GM19395 (cell line): ENCODE results near the gene EEF1AKMT1.
"Not testable (repeated sequence)": the region's sequence is repeated elsewhere in the genome, so short reads cannot be mapped to it uniquely, and the experiment has no call there.

ENCODE experiments used
- ATAC-seq: cut with Tn5 transposase; IDR thresholded peaks from one replicate; pipeline ENCODE4 v1.9.1; 2021; ENCODE audit warnings: mild to moderate bottlenecking, moderate library complexity; ENCODE audit not compliant: unreplicated experiment

The EEF1AKMT1 gene

GRCh38 chr13:20779405-20779804 is 5.6 kb upstream of the EEF1AKMT1 start:
- no peak for ATAC-seq

DNA sequence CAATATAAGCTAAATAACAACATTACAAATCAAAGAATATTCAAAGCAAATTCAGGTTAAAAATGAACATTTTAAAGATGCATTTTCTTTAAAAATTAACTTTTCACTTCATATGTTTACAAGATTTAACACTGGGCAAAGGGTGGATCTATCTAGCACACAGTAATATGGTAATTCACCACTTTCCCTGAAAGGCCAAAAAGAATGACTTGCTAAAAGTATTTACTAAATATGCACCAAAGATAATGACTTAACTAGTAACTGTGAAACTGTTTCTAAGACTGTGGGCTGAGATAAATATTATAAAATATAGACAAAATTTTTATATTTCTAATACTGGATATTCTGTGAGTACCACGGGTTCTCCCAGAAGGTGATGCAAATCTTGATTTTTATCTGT is 4.5 kb upstream of the EEF1AKMT1 start:
- ATAC-seq = no peak

GRCh38 chr13:20776751-20777150 is 3.0 kb upstream of the EEF1AKMT1 start:
- no peak for ATAC-seq

DNA sequence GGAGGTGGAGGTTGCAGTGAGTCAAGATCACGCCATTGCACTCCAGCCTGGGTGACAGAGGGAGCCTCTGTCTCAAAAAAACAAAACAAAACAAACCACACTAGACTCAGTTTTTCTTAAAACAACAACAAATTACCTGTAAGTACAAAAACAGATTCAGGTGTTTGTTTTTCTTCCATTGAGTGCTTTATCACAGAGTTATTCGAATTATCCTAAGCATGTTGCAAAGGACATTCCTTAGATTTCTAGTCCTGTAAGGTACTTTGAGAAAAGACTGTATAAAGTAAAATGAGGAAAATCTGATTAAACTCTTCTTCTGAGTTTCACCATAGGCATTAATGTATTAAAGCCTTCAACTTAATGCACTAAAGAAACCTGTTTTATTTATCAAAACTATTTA is 2.2 kb upstream of the EEF1AKMT1 start:
- no peak for ATAC-seq

- ATAC-seq = no peak
These were observed 985 bp upstream of the EEF1AKMT1 start for GRCh38 chr13:20774746-20775145.

DNA sequence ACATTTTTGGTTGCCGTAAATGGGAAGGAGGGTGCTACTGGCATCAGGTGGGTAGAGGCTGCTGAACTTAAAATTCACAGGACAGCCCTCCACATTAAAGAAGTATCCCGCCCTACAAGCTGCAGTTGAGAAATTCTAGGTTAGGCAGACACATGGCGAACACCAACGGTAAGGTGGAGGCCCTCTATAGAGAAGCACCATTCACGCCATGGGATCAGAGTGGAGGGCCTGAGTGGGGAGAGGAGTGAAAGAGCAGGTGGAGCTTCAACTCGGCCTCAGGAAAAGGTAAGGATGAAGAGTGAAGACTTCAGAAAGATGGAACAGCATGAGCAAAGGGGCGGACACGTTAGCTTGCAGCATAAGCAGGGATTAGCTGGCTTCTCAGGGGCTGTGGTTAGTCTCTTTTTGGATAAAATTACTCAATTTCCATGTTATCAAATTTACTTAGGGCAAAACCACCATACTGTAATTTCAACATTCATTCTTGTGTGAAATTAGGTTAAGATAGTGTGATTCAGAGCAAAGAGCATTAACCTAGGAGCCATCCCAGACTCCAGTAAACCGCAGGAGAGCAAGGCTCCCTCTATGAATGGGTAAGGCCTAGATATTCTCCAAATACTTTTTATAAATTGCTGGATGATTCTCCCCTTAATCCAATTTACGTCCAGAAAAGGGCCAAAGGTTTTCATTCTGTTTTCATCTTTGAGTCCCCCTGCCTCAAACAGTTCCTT is 1.2 kb downstream of the EEF1AKMT1 start:
- ATAC-seq = no peak

DNA sequence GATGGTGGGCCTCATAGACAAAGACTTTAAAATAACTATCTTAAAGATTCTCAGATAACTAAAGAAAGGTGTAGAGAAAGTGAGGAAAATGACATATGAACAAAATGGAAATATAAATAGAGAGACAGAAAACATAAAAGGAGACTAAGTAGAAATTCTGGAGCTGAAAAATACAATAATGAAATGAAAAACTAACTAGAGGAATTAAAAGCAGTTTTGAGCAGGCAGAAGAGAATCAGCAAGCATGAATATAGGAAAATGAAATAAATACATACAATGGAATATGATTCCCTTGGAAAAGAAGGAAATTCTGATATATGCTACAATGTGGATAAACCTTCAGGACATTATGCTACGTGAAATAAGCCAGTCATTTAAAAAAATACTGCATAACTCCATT is 3.9 kb downstream of the EEF1AKMT1 start:
- ATAC-seq = no peak

DNA sequence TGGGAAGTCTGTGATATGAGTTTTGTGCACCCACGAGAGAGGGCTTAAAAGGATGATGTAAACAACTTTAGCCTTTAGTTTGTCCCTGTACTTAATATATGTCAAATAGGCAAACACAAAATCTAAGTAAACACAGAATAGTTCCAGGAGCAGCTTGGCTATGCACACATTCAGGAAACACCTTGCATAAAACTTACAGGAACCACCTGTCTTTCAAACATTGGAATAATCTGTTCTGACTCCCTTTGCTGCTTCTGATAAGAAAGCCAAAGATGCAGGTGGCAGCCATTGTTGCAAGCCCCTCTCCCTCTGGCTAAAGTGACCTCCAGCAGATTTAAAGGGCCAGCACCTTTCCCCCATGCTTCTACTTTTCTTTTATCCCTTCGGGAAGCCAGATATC is 4.7 kb downstream of the EEF1AKMT1 start:
- ATAC-seq = no peak

DNA sequence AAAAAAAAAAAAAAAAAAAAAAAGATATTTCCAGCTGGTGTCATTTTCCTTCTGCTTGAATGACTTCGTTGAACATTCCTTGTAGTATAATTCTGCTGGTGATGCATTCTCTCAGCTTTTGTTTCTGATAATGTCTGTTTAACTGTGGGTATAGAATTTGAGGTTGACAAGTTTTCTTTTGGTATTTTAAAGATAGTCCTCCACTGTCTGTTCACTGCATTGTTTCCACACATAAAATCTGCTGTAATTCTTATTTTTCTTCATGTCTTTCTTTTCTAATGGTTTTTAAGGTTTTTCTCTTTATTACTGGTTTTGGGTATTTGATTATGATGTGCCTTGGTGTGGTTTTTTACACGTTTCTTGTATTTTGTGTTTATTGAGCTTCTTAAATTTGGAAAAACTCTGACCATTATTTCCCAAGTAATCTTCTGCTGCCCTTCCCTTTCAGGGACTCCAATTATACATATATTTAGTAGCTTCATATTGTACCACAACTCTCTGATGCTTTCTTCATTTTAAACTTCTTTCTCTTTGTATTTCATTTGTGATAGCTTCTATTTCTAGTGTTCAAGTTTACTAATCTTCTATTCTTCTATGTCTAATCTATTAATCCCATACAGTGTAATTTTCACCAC is 6.3 kb downstream of the EEF1AKMT1 start:
- ATAC-seq = no peak

DNA sequence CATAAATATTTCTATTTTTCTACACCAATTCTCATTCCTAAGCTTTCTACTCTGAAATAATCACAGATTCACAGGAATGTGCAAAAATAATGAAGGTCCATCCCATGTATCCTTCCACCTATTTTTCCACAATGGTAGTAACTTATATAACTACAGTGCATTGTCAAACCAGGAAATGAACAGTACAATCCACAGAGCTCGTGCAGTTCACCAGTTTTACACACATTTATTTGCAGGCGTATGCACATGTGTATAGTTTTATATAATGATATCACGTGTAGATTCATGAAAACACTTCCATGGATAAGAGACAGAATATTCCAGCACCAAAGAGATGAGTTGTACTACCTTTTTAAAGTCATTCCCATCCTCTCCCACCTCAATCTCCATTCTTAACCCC is 12.9 kb downstream of the EEF1AKMT1 start:
- ATAC-seq = no peak

- ATAC-seq = no peak
These were observed 19.8 kb downstream of the EEF1AKMT1 start for GRCh38 chr13:20754009-20754408.

- no peak for ATAC-seq
These were observed 24.4 kb downstream of the EEF1AKMT1 start for GRCh38 chr13:20749377-20749776.

GRCh38 chr13:20743830-20744404 is 29.8 kb downstream of the EEF1AKMT1 start:
- not testable (repeated sequence) for ATAC-seq

- no peak for ATAC-seq
These were observed 33.7 kb downstream of the EEF1AKMT1 start for GRCh38 chr13:20740021-20740420.

GRCh38 chr13:20738616-20739015 is 35.1 kb downstream of the EEF1AKMT1 start:
- no peak for ATAC-seq

DNA sequence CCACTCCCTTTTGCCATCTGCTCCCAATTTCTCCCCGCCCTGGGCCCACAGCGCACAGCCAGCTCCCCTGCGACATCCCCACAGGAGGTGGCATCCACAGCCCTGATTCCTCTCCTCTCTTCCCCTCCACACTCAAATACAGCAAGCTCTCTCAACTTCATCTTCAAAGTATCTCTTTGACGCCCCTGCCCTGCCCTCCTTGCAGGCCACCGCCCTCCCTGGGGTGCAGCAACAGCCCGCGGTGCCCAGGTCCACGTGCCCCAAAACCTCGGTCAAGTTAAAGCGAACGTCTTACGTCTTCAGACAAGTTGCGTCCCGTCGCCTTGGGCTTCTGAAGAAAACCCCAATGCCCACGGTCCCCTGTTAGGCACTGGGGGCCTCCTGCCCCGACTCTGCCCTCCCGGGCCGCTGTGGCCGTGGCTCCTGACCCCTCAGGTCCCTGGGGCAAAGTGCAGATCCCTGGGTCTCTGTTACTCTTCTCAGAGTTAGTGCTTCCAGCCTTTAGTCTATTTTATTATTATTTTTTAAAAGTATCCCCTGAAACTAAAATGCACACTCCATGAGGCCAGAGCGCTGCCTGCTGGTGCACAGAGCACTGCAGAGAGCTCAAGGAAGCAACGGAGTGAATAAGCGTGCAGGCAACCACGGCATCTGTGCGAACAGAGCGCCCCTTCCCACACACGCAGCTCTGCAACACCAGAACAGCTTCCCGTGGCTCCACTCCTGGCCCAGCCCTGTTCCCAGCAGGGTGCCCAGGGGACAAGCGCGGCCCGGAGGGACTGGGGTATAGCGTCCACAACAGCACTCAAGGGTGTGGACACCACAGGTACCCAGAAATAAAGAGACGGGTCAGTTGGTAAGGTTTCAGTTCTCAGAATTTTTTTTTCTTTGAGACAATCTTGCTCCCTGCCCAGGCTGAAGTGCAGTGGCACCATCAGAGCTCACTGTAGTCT is 43.9 kb downstream of the EEF1AKMT1 start:
- no peak for ATAC-seq

DNA sequence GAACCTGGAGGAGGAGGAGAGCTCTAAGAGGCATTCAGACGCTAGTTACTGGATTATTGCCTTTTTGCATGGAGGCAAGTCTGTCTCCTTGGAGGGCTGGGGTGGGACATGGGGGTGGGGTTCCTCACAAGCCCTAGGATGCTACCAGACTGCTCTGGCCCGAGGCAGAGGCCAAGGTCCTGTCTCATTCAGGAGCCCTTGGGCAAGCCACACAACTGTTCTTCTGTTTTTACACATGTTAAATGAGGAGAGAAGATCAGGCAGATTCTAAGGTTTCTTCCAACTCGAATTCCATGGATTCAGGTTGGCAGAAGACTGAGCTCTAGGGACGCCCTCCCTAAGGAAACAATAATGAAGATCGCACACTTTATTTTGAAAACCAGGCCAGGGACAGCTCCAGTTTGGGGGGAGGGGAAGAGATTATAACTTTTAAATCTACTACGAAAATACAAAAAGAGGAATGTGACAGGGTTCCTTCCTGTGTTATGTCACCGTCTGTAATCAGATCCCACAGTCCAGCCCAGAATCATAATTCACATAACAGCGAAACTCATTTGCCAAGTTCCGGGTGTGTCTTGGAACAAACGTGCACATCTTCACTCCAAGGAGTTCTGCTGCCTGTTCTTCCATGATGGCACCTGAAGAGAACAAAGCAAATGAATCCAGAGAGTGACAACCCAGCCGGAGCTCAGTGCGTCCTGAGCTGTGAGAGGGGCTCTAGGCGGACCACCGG is 45.0 kb downstream of the EEF1AKMT1 start:
- ATAC-seq = no peak

GRCh38 chr13:20727856-20728255 is 45.9 kb downstream of the EEF1AKMT1 start:
- no peak for ATAC-seq

GRCh38 chr13:20721454-20722357 is 52.1 kb downstream of the EEF1AKMT1 start:
- ATAC-seq = no peak

DNA sequence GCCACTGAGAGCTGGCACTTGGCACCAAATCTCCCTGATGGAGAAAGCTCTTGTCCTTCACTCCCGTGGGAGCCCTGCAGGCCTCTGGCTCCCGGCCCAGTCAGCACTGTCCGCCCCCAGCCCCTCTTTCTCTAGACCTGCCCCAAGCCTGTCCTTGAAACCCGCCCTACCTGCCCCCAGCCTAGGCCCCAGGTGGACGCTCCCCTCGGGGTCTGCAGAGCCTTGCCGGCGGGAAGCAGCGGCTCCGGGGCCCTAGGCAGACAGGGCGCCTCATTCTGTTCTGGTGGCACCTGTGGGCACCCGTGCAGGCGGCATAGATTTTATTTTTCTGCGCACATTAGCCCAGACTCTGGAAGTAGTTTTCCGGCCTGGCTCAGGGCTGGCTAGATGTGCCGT is 52.7 kb downstream of the EEF1AKMT1 start:
- no peak for ATAC-seq
